NCI-H2029 treated with DMSO at 0.1 percent for 48 hours (cell line): ENCODE data around the gene STEAP3.

ENCODE experiments used
- DNase-seq: peaks from one replicate; lab custom pipeline; 2025; lab: John Stamatoyannopoulos, UW

STEAP3 gene

DNA sequence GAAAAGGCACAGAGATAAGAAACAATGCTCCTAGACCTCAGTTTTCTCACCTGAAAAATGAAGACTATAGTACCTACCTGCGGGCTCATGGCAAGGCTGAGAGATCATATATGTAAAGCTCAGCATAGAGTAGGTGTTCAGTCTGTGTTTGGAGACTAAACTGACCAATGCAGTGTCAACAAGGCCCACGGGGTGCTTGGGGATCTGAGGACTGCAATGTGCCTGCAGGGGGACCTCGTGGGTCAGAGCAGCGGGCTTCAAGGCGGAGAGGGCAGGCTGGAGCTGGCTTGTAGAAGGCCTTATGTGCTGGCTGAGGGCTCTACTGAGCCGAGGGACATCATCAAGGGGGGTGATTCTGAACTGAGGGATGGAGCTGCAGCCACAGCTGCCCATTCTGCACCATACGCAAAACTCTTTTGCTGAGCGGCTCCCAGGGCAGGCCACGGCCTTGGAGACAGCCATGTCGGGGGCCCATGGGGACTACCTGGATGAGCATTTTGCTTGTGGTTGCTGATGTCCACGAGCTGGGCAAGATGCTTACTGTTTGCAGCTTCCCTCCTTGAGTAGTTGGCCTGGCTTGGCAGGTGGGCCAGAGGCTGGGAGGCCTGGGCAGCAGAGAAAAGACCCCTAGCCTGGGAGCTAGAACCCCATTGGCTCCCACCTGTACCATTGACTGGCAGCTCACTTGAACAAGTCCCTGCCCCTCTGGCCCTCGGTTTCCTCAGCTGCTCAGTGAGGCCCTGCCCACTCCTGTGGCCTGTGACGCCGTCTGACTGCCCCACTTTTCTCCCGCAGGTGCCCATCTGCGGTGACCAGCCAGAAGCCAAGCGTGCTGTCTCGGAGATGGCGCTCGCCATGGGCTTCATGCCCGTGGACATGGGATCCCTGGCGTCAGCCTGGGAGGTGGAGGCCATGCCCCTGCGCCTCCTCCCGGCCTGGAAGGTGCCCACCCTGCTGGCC, 23.5 kb downstream of the STEAP3 start:
- DNase-seq, result no peak

DNA sequence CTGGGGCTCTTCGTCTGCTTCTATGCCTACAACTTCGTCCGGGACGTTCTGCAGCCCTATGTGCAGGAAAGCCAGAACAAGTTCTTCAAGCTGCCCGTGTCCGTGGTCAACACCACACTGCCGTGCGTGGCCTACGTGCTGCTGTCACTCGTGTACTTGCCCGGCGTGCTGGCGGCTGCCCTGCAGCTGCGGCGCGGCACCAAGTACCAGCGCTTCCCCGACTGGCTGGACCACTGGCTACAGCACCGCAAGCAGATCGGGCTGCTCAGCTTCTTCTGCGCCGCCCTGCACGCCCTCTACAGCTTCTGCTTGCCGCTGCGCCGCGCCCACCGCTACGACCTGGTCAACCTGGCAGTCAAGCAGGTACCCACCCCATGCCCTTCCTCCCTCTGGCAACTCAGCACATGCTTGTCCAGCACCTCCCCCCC, 24.2 kb downstream of the STEAP3 start:
- no peak for DNase-seq

DNA sequence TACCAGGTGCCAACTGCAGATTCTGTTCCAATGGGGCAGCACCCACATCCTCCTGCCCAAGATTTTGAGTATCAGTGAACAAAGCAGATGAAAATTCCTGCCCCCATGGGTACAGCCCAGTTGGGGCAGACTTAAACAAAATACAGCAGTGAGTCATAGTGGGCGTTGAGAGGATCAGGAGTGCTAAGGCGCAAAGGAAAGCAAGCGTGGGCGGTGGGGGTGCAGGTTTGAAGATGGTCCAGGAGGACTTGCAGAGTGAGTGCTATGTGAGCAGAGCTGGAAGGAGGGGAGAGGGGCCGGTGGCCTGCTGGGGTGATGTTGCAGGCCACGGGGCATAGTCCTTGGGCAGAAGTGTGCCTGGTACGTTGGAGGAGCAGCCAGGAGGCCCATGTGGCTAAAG, 24.7 kb downstream of the STEAP3 start:
- no peak for DNase-seq

DNA sequence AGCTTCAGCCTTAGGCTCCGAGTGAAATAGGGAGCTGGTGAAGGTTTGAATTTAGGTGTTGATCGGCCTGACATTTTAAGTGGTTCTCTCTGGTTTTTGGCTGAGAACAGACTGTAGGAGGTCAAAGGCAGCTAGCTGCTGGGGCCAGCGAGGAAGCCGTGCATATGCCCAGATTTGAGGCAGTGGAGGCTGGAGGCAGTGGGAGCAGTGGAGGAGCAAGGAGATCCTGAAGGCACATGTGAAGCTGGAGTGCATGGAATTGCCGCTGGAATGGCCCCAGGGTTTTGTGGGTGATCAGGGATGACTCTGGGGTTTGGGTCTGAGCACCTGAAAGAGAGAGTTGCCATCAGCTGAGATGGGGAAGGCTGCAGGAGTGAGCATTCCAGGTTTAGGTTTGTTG, 25.1 kb downstream of the STEAP3 start:
- DNase-seq, result no peak

DNA sequence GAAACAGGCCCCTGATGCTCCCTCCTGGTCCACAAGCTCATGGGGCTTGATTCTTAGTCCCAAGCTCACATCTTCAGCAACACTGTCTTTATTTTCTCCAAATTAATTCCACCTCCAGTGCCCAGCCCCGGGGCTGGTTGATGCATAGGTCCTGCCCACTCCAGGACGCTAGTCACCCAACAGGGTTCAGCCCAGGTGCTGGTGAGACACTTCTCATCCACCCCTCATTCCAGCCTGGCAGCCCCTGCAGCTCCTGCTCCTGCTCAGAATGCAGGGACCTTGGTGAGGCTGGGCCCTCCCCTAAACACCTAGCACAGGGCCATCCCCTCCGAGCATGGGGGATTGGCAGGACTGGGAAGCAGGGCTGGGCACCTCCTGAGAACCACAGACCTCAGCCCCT, 25.7 kb downstream of the STEAP3 start:
- no peak for DNase-seq

DNA sequence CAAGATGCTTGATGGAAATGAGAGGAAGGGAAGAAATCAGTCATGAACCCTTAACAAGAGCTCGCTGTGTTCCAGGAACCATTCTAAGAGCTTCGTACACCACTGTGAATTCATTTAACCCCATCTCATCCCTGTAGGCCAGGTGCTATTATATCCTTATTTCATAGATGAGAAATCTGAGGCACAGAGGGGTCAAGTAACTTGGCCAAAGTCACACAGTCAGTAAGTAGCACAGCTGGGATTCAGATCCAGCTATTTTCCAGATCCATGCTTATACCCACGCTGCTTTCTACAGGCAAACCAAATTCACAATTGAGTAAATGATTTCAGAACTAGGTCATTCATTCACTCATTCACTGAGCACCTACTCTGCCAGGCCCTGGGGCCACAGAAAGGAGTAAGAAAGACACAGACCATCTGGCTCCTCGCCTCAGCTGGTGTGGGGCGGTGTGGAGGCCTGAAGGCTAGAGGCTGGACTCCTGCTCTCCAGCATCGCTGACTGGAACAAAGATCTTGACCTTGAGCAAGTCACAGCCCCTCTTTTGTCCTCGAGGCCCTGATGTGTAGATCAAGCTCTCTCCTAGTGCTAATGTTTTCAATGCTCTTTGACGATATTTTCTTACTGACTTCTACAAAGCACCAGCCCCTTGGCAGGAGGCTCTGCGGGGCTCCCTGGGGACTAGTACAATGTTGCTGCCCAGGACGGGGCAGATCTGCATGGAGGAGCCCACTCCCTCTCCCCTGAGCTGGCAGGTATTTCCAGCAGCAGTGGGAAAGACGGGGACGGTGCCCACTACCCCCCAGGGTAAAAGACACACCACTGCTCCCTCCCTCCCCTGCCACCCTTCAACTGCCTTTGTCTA, 26.5 kb downstream of the STEAP3 start:
- no peak for DNase-seq

DNA sequence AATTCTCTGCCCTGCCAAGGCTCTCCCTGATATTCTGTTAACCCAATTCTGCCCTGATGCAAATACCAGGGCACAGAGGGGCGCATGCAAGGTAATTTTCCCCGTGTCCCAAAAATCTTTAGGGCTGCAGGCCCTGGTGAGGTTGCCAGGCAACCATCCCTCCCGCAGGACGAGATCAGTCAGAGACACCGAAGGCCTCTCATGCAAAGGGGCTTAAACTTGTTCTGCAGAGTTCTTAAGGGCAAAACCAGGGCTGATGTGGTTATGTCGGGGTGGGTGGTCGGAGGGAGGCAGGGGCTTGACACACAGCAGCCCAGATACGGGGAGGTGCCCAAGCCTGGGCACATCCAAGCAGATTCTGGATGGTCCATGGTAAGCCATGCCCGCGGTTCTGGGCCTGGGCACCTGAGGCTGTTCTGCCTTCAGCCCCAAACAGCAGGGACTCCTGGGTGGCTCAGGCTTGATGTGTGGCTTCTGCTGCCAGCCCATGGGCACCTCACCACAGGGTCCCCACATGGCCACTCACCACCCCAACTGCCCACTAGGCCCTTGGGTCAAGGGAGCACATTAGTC, 27.2 kb downstream of the STEAP3 start:
- DNase-seq, result no peak

DNA sequence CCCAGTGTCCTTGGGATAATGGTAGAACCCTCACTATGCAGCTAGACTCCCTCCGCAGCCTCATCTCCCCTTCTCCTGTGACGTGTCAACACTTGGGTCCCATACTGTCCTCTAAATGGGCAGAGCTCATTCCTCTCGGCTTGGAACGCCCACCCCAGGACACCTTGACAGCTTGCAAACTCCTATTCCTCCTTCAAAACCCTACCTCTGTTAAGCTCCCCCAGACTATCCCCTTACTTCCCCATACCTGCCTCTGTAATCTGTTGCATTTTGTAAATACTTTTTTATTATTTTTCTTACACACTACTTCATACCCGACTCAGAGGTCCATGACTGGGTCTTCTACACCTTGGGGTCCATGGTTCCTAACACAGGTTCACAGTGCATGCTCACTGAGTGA, 28.0 kb downstream of the STEAP3 start:
- DNase-seq, result no peak

DNA sequence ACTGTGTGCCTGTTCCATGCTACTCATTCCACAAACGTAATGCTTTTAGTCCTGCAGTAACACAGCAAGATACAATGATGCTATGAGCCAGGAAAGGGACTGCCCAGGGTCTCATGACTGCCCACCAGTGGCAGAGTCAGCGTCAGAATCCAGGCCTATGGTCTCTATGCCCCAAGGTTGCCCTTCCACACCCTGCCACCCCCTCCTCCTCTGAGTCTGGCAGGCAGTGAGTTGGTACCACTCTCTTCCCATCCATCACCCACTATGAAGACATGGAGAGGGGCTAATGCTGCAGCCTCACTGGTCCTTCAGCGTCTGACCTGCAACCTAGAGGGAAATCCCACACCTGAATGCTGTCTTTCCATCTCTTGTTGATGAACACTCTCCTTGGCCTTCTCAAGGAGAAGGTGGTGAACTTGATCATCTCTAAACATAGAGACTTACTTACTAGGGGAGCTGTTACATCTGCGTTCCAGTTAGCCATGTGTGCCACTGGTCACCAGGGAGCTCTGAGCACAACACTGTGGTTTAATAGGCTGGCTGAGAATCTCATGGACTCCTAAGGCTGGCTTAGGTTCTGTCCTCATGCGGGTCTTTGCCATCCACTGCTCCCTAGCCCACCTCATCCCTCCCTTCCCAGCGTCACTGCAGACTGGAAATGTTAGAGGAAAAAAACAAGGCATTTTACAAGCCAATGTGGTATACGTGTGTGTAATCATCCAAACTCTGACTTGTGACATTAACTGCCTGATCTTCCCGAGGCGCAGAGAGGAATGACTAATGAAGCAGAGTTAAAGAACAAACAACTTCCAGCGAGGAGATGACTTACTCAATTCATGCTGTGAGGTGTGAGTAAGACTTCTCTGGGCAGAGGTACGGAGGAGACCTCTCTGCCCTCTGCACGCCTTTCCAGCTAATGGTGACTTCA, 28.8 kb downstream of the STEAP3 start:
- DNase-seq, result no peak

DNA sequence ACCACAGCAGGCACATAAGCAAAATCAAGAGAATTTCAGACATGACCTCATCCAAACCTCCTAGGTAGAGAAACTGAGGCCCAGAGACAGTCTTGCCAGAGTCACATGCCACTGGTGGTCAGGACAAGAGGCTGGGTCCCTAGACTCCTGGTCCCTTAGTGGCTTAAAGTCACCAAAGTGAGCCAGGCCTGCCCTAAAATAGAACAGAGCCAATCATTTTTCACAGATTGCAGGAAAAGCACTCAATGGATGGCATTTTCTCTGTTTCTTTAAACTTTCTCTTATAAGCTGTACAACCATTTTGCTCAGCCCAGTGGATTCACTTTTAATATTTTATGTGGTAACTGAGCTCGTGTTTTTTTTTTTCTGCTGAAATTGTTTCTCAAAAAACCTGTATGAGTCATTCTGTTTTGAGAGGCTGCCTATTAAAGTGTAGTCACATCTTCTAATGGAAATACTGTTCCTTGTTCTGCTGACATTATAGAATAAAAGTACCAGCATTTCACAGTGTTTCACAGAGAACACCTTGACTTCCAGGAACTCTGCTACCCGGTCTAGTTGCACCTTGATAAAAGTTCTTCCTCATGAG, 29.6 kb downstream of the STEAP3 start:
- no peak for DNase-seq

DNA sequence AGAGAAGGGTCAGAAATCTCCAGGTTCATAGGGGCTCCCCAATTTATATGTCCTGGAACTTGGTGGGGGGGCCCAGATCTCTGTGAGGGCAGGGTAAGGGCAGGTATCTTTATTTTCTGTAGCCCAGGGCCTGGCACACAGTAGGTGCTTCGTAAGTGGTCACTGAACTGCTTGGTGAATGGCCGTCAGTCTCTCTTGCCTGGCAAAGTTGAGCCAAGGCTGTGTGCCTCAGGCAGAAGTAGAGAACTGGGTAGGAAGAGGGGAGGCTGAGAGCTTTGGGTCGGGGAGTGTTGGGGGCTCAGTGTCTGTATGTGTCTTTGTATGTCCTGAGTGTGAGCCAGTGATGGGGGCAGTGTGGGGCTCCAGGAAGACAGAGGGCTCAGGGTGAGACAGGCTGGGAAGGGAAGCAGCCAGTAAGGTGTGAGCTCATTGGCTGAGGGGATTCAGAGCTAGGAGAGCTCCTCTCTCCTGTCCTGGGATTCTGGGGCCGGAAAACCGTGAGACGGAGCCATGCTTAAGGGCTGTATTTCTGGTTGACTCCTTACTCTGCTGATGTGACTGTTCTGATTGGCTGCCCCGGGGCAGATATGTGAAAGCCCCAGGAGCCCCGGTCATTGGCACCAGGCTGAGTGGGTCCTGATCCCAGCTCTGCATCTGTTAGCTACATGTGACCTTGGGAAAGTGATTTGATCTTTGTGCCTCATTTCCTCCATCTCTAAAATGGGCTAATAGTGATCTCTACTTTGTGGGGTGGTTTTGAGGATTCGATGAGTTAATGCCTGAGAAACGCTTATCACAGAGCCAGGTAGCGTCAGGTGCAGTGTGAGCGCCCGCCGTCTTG, 30.3 kb downstream of the STEAP3 start:
- no peak for DNase-seq

DNA sequence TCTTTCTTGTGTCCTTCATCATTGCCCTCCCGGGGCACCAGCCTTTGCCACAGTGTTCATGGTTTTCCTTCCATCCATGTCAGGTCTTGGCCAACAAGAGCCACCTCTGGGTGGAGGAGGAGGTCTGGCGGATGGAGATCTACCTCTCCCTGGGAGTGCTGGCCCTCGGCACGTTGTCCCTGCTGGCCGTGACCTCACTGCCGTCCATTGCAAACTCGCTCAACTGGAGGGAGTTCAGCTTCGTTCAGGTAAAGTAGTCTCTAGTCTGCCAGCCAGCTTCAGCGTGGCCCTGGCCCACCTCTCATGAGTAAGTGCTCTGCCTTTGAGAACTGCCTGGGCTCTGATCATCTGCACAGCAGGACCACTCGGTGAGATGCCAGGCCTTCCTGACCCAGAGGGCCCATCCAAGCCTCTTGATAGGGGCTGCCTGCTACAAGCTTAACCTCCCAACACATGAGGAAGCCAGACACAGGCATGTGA, 31.0 kb downstream of the STEAP3 start:
- no peak for DNase-seq

DNA sequence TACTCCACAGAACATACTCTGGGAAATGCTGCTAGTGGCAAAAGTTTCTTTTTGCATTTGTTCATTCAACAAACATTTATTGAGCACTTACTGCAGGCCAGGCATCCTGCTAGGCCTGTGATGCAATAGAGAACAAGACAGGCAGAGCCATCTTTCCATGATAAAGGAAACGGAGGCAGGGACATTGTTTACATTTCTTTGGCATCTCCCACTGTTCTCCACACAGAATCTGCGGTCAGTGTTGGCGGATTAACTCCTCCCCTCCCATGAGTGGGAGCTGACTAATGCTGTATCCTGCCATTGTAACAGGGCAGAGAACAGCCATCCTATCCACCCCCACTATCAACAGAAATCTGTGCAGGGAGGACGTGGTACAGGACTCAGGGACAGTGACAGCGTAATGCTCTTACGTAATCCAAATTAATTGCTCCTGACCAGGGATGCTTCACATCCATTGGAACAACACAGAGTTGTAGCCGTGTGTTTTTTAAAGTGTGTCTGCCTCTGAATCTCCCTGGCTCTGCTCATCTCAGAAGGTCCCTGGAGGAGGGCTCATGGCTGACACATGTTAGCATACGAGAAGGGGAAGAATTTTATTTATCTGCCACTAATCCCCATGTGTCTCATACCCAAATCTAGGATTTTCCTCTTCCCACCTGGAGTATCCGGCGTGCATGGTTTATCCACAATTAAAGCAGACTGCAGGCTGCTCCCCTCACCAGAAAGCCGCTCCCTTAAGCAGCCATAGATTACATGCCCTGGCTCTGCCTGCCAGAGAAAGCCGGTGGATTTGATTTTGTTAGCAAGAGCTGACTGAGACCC, 32.3 kb downstream of the STEAP3 start:
- no peak for DNase-seq

DNA sequence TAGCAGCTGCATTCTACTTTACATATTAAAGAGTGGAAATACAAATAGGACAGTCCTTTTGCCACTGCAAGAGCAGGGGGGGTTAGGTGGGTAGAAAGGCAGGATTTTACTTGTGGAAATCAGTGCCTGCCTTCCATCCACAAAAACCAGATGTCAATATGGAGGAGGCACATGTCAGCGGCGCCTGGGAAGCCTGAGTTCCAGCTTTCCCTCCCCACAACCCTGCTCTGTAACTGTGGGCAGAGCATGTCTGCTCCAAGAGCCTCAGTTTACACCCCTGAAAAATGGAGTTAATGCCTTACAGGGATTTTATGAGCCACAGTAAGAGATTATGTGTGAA, 32.9 kb downstream of the STEAP3 start:
- no peak for DNase-seq

DNA sequence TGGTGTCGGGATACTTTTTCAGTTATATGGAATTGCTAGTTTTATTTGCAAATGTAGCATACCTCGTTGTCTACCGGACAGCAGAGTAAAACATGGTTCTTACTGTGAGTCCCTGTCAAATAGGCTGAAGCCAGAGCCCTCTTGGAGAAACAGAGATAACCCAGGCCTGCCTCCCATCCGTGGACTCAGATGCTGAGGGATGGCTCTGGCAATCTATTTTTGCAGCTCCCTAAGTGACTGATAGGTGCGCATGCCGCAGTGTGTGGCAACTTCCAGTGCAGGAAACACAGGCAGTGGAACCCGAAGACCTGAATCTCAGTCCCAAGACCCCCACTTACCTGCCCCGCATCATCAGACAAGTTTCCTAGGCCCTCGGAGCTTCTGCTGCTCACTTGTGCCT, 33.6 kb downstream of the STEAP3 start:
- DNase-seq, result no peak

DNA sequence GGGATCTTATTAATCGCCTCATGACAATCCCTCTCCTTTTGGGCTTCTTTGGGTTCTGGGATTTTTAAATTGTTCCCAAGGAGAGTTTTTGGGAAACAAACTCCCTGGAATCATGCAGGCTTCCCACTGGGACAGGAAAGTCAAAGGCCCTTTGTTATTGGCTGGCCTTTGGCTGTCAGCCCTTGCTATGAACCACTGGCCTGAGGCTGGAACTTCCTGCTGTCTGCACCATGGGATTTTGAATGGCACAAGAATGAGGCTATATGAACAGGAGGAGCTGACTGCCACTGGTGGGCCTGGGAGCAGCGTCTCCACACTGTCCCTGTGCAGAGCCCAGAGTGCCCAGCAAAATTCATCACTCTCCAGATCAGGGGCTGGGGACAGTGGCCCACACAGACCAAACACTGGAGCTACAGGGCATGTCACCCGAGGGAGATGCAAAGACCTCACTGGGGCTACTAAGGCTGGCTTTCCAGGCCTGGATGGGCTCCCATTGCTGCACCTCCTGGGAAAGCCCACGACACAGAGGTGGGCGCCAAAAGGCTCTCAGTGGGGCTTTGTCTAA, 35.7 kb downstream of the STEAP3 start:
- no peak for DNase-seq

DNA sequence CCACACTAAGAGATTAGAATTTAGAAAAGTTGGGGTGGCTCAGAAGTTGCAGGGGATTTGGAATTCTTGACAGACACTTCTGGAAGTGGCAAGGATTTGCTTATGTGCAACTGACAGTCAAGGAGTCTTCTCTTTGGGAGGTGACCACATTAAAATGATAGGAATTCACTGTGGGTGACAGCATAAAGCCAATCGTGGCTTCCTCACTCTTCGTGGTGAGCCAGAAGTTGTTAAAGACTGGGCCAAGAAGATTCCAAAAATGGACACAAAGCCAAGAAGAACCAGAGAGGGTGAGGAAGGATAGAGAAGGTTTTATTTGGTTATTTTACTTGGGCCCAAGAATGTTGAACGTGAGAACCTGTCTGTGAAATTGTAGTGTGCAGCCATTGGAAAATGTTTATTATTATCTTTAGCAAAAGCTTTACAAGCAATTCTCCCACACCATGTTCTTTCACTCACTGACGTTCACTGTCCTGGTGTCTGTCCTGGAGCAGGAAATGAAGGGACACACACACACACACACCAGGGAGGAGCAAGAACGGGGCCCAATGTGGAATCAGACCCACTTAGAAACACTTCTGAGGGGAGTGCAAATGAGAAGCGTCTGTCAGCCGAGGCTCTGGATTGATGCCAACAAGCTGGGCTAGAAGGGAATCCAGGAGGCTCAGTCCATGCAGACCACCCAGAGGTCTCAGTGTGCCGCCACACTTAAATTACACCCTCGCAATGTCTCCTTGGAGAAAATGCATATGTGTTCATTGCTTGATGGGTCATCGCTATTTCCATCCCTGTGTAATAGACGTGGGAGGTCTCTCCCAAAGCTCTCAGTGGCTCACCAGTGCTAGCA, 37.2 kb downstream of the STEAP3 start:
- DNase-seq, result no peak
